ENCODE results near the gene GALNT6. TPM values are rescaled to one million over a fixed set of nuclear protein-coding genes. Genes with fewer than 3 reads are reported as not detected.
"Not testable (repeated sequence)": the region's sequence is repeated elsewhere in the genome, so short reads cannot be mapped to it uniquely, and the experiment has no call there.

The GALNT6 gene
- total and polyA plus RNA-seq, 8 donors: 2.7 to 16.6 (median 9.3) TPM

GRCh38 chr12:51339750-51340149 is 51.5 kb downstream of the GALNT6 start:
- 80 to 84% methylated on average over 6 of the region's 6 CpGs for WGBS, 2 donors
- H3K36me3 ChIP-seq: no peaks in the 10 kb centered on the region
- TF ChIP-seq CTCF (IDR thresholded peaks at IDR 0.05): no peak
- no peaks in the 10 kb centered on the region for H3K9me3 ChIP-seq
- H3K27me3 ChIP-seq: no peaks in the 10 kb centered on the region
- intact Hi-C loops (cut with DNase I): loop anchor here in 2 of 3 donors (10.0 kb wide), 2 partner anchors 65 to 295 kb away; partner anchors contain the start of genes LETMD1 (in 1 of the 2) and SMAGP (in 1 of the 2)
- FAIRE-seq: no peak
- no peak for ATAC-seq
- H3K27ac ChIP-seq: no peak overlapping the region
- DNase-seq: no peak
- no peak overlapping the region for H3K4me3 ChIP-seq
- peaks cover 0 to 3% (median 0%) of the 10 kb centered on the region in 3 donors for H3K4me1 ChIP-seq

GRCh38 chr12:51337336-51337735 is 53.9 kb downstream of the GALNT6 start:
- intact Hi-C loops (cut with DNase I): loop anchor here in 1 of 3 donors (10.0 kb wide), 1 partner anchor 63 kb away; the partner anchor contains the start of gene SMAGP
- not testable (repeated sequence) for H3K9me3 ChIP-seq, ATAC-seq, H3K27me3 ChIP-seq, H3K4me1 ChIP-seq, H3K36me3 ChIP-seq, DNase-seq, FAIRE-seq, H3K4me3 ChIP-seq, H3K27ac ChIP-seq

DNA sequence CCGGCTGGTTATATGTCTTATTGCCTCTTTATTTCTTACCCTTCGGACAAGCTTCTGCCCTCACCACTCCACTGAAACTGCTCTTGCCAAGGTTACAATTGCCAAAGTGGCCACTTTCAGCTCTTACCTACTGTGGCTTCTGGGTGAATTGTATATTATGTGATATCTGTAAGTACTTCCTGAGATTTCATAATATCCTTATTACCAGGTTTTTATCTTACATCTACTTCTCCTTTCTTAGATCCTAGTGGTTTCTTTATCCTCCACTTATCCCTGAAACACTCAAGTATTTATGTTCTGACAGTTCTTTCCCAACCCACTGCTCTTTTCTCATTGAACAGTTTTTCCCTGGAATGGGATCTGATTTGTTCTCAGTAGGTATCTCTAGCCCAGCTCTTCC is 55.3 kb downstream of the GALNT6 start:
- no peak for DNase-seq
- intact Hi-C loops (cut with DNase I): loop anchor here in 1 of 3 donors (10.0 kb wide), 1 partner anchor 61 kb away; the partner anchor contains the start of gene SMAGP
- H3K9me3 ChIP-seq: no peaks in the 10 kb centered on the region
- ATAC-seq: no peak
- H3K4me1 ChIP-seq: no peaks in the 10 kb centered on the region
- WGBS, 2 donors: 69 to 74% methylated on average over 2 of the region's 2 CpGs
- H3K4me3 ChIP-seq: no peak overlapping the region
- no peaks in the 10 kb centered on the region for H3K27me3 ChIP-seq
- H3K36me3 ChIP-seq: no peaks in the 10 kb centered on the region
- no peak for TF ChIP-seq CTCF (IDR thresholded peaks at IDR 0.05)
- no peak overlapping the region for H3K27ac ChIP-seq
- no peak for FAIRE-seq

GRCh38 chr12:51334764-51335163 is 56.4 kb downstream of the GALNT6 start:
- Histone ChIP-seq H3K36me3 (no peaks in the 10 kb centered on the region), H3K9me3 (no peaks in the 10 kb centered on the region), H3K27me3 (no peaks in the 10 kb centered on the region), H3K4me1 (no peaks in the 10 kb centered on the region), H3K27ac (no peak overlapping the region), H3K4me3 (no peak overlapping the region)
- no peak for FAIRE-seq
- no peak for DNase-seq
- WGBS, 2 donors: 63 to 67% methylated on average over 4 of the region's 4 CpGs
- intact Hi-C loops (cut with DNase I): loop anchor here in 1 of 3 donors (10.0 kb wide), 1 partner anchor 60 kb away; the partner anchor contains the start of gene SMAGP
- no peak for ATAC-seq
- no peak for TF ChIP-seq CTCF (IDR thresholded peaks at IDR 0.05)

DNA sequence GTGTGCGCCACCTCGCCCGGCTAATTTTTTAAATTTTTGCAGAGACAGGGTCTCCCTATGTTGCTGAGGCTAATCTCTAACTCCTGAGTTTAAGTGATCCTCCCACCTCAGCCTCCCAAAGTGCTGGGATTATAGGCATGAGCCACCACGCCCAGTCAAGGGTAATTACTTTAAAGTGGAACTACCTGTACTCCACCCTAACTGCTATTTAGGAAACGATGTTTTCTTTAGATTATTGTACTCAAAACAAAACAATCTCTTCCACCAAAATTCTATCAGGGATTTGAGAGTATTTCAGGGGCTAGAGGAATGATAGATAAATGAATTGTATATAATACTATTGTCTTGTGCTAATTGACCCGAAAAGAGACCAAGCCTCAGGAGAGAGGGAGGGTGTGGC is 57.7 kb downstream of the GALNT6 start:
- Histone ChIP-seq H3K27me3 (no peaks in the 10 kb centered on the region), H3K27ac (no peak overlapping the region), H3K4me1 (no peaks in the 10 kb centered on the region), H3K9me3 (no peaks in the 10 kb centered on the region), H3K4me3 (no peak overlapping the region), H3K36me3 (no peaks in the 10 kb centered on the region)
- DNase-seq (no peak), FAIRE-seq (no peak), ATAC-seq (no peak)
- intact Hi-C loops (cut with DNase I): loop anchor here in 1 of 3 donors (10.0 kb wide), 1 partner anchor 59 kb away; the partner anchor contains the start of gene SMAGP
- TF ChIP-seq CTCF (IDR thresholded peaks at IDR 0.05): no peak
- 73 to 76% methylated on average over 6 of the region's 6 CpGs for WGBS, 2 donors

Data from pancreas (tissue), 10 donors.